ENCODE data around the gene MYCN. TPM values are rescaled to one million over a fixed set of nuclear protein-coding genes. Genes with fewer than 3 reads are reported as not detected.

Gene MYCN
- total RNA-seq, 1 donor from 2014 or later, result 0.29 TPM

DNA sequence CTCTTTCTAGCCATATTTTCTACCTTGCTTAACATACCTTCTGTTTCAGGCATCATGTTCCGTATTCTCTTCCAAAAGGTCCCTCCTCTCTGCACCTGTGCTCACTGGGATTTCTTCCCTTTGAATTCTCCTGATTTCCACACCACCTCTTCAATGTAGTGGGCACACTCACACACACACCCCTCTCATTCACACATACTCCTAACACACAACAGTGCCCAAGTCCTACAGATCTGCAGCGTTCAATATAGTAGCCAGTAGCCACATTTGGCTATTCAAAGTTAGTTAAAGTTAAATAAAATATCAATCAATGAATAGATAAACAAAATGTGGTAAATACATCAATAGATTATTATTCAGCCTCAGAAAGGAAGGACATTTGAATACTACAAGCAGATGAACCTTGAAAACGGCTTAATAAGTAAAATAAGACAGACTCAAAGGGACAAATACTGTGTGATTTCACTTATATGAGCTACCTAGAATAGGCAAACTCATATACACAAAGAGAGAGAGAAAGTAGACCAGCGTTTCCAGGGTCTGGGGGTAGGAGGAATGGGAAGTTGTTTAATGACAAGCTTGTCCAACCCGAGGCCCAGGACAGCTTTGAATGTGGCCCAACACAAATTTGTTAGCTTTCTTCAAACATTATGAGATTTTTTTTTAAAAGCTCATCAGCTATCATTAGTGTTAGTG is 34.4 kb downstream of the MYCN start:
- DNase-seq (ENCODE audit: low spot score), result peak; percentile 1

- DNase-seq (ENCODE audit: low spot score), result no peak
Measured at GRCh38 chr2:15975261-15975600, 34.9 kb downstream of the MYCN start.

- no peak for DNase-seq (ENCODE audit: low spot score)
Measured at GRCh38 chr2:15975676-15976075, 35.3 kb downstream of the MYCN start.

DNA sequence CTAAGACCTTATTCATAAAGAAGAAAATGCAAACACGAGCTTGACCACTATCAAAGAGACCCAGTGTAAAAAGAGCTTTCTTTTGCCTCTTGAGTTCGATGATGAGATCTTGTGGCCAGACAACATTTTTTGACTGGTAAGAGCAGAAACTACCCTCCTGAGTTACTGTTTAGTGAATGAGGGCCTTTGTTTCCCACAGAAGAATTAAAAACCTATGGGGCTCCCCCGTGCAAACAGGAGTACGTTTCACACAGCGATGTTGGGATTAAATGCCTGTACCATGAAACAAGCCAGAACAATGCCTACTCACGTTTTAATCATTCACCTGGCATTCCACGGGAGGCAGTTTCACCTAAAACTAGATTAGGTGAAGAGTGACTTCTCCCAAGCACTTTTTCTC is 36.0 kb downstream of the MYCN start:
- peak; percentile 4 for DNase-seq (ENCODE audit: low spot score)

DNA sequence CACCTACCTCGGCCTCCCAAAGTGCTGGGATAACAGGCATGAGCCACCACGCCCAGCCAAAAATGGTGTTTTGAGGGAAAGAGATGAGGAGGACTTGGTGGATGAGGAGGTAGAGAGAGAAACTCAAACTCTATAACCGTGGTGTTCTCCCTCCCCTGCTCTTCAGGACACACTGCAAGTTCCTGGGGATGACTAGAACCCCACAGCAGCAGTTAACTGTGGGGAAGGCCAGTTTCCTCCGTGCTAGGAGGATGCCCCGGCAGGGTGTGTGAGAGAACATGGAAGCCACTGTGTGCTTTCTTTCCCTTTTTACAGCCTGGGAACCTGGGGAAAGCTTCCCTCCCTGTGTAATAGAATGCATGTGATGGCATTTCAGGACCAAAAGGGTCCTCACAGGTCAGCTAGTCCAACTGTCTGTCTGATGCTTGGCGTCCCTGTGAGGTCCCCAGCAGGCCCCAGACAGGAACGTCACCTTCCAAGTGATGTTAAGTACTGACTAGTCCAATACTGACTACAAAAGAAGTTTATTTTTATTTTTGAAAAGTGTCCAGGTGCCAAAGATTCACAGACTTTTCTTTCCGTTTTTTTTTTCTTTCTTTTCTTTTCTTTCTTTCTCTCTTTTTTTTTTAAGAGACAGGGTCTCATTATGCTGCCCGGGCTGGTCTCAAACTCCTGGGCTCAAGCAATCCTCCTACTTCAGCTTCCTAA is 38.9 kb downstream of the MYCN start:
- DNase-seq (ENCODE audit: low spot score), result peak; percentile 47

DNA sequence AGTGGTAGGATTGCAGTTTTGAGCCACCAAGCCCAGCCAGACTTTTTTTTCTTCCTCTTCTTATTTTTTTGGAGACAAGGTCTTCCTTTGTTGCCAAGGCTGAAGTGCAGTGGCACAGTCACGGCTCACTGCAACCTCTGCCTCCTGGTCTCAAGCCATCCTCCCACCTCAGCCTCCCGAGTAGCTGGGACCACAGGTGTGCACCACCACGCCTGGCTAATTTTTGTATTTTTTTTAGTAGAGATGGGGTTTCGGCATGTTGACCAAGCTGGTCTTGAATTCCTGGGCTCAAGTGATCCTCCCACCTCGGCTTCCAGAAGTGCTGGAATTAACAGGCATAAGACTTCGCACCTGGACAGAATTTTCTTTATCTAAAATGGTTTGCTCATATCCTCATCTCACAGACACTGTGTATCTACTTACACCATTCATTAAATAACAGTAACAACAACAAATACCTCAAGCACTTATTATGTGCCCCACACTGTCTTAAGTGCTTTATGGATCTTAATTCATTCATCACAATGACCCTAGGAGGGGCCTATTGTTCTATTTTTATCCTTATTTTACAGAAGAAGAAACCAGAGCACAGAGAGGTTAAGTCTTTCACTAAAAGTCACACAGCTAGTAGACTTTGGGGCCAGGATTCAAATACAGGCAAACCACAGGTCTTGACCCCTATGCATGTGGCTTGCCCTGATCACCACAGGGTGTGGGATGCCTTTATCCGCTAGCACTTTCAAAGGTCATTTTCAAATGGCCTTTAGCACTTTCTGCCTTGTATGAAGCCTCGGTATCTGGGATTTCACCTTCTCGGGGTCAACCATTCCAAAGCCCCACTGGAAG is 39.6 kb downstream of the MYCN start:
- DNase-seq (ENCODE audit: low spot score), result peak; percentile 9

GRCh38 chr2:15980605-15981098 is 40.3 kb downstream of the MYCN start:
- peak; percentile 82 for DNase-seq (ENCODE audit: low spot score)

DNA sequence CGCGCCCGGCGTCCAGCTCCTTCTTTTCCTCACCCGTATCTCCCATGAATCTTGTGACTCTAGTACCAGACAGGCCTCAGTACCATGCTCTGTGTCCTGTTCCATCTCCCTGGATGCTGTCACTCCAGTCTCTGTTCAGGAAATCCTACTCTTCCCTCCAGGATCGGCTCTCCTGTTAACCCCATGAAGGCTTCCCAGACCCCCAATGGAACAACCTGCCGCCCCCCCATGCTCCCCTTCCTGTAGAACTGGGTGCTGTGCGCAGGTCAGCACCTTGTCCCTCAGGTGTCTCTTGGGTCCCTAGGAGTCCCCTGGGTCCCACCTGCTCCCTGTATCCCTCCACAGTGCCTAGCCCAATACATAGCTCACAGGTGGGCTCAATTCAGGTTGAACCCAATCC is 41.3 kb downstream of the MYCN start:
- peak; percentile 59 for DNase-seq (ENCODE audit: low spot score)

DNA sequence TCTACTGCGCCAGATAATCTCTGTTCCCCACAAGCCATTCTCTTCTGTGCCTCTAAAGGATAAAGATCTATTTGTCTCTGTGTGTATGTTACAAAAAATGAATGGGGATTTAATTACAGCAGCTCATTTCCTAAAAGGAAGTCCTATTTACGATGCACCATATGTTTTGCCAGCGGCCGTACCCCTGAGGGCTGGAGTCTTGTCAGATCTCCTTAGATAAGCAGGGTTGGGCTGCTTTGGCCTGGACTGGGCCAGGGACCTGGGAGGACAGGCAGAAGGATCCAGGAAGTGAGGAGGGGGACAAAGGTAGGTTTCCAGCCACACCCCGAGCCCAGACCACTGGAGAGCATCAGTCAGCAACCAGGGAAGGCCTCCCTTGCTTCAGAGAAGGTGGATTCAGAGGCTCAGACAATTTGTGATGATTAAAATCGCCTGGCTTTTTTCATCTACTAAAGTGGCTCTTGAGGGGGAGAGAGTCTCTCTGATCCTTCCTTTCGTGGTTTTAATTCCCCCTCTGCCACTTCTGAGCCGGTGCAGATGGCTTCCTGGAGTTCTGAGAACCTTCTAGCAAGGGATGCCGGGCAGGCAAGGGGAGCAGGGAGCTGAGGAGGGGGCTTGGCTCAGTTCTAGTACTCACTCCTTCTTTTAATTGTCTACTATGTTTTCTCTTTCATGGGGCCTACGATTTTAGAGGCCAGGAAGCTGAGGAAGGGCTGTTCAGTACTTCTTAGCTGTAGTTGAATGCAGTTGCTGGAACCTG is 42.1 kb downstream of the MYCN start:
- DNase-seq (ENCODE audit: low spot score), result peak; percentile 41

DNA sequence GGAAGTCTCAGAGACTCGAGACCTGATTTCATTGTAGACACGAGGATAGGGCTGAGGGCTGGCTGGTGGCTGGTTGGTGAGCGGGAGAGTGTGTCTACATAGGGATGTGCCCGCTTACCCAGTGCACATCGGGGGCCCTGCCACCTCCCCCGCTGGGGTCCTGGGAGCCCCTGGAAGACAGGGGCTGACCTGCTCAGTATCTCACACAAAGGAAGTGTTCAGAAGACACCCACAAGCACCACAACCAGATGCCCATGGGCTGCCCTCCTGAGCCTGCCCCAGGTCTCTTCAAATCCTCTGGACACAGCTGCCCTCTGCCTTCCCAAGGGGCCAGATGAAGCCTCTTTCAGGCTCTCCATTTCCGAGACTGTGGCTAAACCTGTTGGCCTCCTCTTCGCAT is 43.1 kb downstream of the MYCN start:
- DNase-seq (ENCODE audit: low spot score), result peak; percentile 76

DNA sequence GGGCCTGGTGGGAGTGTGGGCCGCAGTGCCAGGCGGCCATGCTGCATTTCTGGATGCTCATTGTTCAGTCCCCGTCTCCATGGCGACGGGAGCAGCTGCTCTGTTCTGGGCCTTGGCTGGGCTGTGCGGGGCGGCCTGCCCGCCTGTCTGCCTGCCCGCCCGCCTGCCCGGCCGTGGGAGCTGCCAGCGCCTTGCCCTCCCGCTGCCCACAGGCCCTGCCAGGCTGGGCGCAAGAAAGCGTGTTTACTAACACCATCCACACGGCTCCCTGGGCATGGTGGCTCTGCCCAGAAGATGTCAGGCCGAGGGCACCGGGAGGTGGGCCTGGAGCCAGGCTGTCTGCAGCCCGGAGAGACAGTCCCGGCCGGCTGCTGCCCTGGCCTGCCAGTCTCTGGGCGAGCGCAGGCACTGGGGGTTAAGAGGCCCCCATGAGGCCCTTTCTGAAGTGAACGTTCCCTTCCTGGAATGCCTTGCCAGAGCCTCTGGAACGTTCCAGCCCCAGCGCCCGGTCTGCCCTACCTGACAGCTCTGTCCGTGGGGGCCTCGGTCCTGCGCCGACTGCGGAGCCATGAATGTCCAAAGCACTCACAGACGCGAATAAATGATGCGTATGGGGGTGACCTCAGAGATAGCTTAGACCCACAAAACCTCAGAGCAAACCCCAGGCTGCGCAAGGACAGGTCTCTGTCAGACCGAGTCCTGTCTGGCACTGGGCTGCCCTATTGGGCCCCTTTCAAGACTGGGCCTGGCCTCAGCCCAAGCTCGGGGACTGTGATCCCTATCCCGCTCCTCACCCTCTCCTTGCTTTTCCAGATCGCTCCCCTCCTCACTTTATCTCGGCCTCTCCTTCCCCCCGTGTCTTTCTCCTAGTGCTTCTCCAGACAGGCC is 44.3 kb downstream of the MYCN start:
- peak; percentile 79 for DNase-seq (ENCODE audit: low spot score)

GRCh38 chr2:15985531-15985930 is 45.2 kb downstream of the MYCN start:
- no peak for DNase-seq (ENCODE audit: low spot score)

DNA sequence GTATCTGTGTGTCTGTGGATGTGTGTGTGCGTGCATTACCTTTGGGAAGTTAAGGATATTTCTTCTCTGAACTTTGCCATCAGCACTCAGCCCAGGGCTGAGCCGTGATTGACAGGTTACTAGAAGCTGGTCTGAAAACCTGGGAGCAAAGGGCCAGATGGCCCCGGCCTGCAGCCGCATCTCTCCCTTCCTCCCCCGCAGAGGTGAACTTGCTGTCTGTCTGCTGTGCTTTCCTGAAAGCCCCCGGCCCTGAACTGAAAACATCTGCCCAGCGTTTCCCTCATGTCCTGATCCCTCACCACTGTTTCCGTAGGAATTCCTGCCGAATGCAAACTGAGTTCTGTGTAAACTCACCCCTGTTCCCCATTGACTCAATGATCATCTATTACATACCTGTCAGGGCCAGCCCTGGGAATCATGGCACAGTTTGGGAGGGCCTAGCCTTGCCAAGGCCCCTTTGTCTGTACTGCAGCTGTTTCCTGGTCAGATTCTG is 45.8 kb downstream of the MYCN start:
- no peak for DNase-seq (ENCODE audit: low spot score)

DNA sequence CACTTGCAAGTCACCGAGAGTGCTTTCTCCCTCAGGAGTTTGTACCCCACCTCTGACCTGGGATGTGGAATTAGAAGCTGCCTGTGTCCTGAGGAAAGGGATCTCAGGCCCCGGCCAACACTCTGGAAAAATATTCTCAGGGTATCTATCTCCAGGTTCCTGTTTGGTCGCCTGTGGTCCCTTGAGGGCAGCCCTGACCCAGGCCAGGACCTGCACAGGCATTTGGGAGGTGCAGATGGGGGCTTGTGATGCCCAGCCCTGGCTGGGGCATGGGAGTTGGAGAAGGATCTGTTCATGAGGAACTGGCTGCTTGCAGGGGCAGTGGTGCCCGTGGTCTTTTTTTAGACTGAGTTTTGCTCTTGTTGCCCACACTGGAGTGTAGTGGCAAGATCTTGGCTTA is 46.3 kb downstream of the MYCN start:
- no peak for DNase-seq (ENCODE audit: low spot score)

- no peak for DNase-seq (ENCODE audit: low spot score)
Measured at GRCh38 chr2:15988733-15989132, 48.4 kb downstream of the MYCN start.

DNA sequence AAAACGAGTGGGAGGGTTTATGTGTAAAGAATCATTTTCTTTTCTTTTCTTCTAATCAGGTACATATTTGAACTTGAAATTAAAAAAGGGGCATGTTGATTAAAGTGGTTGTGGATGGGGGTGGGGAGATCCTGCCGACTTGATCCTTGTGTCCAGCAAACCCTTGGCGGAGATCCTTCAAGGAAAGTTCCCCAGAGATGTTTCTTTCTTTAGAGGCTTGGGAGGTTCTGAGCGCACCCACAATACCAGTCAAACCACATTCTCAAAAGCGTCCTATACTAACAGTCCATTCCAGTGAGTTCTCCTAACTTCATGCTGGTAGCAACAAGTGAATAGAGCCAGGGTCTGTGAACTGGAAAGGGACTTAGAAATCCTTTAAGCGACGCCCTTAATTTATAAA is 49.2 kb downstream of the MYCN start:
- no peak for DNase-seq (ENCODE audit: low spot score)

DNA sequence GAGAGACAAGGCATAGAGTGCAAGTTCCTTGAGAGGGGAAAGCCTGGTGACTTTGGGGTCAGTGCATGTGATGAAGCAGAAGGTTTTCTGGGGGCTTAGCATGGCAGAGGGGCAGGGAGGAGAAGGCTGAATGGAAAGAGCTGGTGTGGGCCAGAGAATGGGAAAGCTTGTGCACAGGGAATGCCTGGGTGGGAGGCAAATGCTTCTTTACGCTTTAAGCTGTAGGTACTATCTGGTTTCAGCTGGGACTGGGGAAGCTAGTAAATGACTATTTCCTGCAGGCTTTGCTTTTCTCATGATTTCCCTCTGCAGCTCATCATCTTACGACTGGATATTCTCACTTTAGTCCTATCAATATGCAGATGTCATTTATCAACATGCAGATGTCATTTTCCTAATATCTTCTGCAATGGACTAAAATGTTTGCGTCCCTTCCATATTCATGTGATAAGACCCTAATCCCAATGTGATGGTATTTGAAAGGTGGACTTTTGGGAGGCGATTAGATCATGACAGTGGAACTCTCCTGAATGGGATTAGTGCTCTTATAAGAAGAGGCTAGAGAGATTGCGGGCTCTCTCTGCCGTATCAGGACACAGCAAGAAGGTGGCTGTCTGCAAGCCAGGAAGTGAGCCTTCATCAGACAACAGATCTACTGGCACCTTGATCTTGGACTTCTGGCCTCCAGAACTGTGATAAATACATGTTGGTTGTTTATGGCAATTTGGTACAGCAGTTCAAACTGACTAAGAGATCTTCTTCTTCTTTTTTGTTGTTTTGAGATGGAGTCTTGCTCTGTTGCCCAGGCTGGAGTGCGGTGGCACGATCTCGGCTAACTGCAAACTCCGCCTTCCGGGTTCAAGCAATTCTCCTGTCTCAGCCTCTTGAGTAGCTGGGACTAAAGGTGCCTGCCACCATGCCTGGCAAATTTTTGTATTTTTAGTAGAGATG is 50.1 kb downstream of the MYCN start:
- no peak for DNase-seq (ENCODE audit: low spot score)

- DNase-seq (ENCODE audit: low spot score), result no peak
Measured at GRCh38 chr2:15991231-15991630, 50.9 kb downstream of the MYCN start.

Data from mesenteric fat pad (tissue), 1 donor.